GM19328 (cell line): ENCODE data around the gene ORMDL1.

Source experiments
- ATAC-seq: cut with Tn5 transposase; IDR thresholded peaks from one replicate; pipeline ENCODE4 v1.9.1; 2021; ENCODE audit warnings: mild to moderate bottlenecking, moderate library complexity; ENCODE audit not compliant: unreplicated experiment

Gene ORMDL1, protein sequence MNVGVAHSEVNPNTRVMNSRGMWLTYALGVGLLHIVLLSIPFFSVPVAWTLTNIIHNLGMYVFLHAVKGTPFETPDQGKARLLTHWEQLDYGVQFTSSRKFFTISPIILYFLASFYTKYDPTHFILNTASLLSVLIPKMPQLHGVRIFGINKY

DNA sequence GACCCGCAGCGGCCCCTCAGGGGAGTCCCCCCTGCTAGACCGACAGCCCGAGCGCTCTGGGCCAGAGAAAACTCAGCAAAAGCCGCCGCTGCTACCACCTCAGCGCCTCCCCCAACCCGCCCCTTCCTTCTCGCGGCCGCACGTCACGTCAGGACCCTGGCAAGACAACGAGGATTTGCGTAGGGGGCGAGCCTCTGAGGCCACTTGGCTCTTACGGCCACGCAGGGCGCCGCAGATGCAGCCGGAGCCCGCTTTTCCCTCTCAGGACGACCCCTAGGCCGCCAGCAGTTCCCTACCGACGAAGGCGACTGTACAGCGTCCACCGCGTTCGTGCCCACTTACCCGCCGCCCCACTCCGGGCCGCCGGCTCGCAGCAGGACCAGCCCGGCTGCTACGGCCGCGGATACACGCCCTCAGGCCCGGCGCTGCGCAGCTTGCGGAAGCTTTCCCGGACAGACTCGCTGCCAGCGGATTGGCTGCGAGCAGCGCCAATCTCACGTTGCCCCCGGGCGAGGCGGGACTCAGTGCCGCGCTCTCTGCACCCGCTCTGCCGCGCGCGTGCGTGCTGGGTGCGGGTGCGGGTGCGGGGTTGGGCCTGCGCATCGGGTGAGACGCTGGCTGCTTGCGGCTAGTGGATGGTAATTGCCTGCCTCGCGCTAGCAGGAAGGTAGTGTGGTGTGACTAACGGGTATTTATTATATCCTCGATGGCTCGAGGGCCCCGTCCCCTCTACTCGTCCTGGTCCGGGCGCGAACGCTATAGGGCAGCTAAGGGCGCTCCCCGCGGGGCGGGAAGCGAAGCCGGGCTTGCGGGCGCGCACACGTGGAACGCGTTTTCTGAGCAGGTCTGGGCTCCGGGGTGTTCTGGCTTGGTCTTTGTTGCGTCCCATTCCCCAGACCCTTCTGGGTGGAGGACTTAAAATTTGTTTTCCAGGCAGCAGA lies at the start of gene ORMDL1, which contains the start of gene PMS1:
Gene ORMDL1 (minus strand): TSS at position 413 of the 941 bp plus-strand sequence. CDS start 1,744 bp downstream, outside the sequence.
Gene PMS1 (plus strand): TSS at position 524 of the 941 bp plus-strand sequence. CDS start 7,360 bp downstream, outside the sequence.
- ATAC-seq, result peak; percentile 92

DNA sequence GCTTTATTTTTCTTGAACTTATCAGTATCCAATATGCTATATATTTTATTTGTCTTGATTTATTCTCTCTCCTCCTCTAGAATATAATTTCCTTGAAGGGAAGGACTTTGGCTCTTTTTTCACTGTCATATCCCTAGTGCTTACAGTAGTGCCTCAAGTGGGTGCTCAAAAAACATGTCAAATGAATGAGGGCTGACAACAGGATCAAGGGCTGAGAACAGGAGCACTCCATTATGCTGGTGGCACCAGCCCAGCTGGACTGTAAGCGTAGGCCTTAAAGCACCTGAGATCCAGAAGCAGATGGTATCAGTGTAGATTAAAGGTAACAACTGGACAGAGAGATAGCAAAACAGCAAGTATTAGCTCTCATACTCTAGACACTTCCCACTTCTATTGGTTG lies 46.4 kb upstream of the ORMDL1 start:
- no peak for ATAC-seq

DNA sequence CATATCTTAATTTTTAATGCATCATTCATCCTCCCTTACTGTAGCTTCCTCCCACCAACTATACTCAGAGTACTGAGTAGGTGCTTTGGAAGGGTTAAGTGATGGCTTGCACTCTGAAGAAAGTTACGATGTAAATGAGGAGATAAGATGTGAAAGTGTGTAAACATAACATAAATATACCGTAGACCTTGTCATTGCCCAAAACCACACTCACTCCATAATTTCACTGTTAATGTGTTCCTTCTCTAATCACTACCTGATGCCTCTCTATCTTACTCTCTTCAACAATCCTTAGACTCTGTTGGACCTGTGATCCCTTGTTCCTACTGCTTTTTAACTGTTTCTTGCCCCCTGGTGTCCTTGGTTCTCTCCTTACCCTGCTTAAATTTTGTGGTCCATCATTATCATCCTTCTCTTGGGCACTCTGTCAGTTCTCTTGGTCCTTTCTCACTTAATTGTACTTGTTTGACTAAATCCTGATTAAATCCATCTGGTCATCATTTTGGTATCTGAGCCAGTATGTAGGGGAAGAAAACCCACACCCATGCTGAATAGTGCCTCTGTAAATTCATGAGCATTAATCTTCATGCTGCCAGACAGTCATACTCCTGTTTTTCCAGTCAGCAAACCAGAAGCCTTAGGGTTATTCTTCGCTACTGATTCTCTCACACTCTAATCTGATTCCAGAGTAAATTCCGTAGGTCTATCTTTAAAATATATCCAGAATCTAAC lies 45.1 kb upstream of the ORMDL1 start:
- no peak for ATAC-seq

DNA sequence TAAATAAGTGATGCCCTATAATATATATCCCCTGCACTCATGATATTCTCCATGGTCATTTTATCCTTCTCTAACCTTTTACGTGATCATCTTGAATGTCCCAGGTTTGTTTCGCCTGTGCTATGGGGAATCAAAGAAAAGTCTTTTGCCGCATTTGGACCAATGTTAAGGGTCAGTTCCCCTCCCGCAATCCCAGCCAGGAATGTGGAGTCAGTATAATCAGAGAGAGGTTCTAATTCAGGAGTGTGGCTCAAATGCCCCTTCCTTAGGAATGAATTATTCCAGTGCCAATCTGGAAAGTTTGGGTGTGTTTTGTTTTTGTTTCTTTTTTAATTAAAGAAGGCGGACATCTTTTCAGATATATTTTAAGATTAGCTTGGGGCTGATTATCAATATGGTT lies 41.9 kb upstream of the ORMDL1 start:
- no peak for ATAC-seq

DNA sequence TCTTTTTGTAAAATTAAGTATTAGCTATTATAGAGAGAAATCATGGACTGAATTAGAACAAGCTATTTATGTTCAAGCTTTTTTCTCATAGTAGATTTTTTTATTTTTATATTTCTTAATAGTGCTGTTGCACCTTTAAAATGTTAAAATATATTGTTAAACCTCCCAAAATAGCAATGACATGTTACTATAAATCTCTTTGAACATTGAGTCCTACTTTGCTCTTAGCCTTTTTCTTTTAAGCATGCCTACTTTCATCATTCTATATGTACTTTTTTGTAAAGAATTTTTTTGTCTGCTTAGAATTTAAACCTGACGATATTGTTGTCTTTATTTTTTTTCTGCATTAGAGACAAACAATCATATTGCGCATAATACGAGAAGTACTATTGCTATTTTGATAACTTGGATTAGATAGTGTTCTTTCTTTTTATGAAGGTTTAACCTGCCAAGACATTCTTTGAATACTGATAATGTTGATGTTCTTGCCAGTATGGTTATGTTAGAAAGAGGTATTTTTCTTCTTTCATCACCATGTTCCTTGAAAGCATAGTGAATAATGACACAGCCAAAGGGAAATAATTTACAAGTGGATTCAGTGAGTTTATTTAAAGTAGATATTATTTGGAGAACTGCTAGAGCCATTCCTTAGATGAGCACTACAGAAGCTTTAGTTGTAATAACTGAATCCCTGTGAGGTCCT lies 40.7 kb upstream of the ORMDL1 start:
- ATAC-seq, result no peak

DNA sequence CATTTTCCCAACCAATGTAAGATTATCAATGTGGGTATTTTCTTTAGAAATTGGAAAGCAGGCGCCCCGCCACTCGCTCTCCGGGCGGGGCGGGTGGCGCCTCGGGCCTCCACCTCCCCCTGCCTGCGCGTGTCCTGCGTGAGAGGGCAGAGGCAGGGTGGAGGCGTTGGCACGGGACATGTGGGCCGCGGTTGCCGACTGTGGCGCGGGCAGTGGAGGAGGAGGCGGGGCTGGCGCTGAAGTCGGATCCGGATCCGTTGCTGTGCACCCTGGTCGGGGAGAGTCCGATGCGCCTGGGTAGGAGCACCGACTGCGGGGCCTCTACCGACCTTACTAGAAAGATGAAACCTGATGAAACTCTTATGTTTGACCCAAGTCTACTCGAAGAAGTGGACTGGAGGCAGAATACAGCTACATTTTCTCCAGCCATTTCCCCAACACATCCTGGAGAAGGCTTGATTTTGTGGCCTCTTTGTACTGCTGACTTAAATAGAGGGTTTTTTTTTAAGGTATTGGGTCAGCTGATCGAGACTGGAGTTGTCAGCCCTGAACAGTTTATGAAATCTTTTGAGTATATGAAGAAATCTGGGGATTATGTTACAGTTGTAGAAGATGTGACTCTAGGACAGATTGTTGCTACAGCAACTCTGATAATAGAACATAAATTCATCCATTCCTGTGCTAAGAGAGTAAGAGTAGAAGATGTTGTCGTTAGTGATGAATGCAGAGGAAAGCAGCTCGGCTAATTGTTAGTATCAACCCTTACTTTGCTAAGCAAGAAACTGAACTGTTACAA lies 38.0 kb upstream of the ORMDL1 start:
- ATAC-seq, result no peak

DNA sequence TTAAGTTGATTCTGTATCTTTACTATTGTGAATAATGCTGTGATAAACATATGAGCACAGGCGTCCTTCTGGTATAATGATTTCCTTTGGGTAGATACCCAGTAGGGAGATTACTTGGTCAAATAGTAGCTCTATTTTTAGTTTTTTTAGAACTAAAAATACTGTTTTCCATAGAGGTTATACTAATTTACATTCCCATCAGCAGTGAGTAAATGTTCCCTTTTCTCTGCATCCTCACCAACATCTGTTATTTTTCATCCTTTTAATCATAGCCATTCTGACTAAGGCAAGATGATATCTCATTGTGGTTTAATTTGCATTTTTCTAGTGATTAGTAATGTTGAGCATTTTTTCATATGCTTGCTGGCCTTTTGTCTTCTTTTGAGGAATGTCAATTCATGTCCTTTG lies 35.2 kb upstream of the ORMDL1 start:
- no peak for ATAC-seq

DNA sequence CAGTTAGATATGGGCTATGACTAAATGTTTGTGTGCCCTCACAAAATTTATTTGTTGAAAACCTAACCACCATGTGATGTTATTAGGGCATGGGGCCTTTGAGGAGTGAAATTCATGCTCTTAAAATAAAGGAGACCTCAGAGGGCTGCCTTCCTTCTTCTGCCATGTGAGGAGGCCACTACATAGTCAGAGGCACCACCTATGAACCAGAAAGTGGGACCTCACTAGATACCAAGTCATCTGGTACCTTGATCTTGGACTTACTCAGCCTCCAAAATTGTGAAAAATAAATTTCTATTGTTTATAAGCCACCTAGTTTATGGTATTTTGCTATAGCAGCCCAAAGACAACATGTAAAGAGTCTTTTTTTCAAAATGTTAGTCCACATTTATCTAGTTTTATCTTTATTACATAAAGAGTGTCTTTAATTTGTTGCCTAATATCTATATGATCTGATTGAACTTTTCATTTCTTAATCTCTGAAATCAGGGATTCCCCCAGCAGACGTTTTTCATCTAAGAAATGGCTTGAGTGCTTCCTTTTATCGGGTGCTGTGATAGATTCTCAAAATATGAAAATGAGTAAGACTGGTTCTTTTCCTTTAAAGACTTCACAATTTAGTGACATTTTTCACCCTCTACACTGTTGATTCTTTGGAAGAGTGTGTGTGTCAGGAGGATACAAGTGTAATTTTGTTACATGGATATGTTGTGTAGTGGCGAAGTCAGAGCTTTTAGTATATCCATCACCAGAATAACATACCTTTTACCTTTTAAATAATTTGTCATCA lies 34.3 kb upstream of the ORMDL1 start:
- ATAC-seq, result no peak

DNA sequence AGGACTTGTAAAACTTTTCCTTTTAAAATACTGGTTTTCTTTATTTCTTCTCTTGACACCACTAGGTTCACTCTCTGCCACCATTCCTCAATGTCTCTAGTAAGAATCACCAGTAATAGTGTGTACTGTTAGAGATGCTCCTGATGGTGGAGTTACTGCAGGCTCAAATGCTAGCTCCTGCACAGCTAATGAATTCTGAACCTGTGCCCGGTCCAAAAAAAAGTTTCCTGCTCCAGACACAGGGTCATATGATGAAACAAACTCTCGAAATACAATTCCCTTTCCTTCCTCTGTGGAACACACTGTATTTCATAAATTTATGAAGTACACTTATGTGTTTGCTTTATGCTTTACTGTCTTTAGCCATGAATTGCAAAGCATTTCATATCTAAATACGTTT lies 19.3 kb upstream of the ORMDL1 start:
- ATAC-seq, result no peak

DNA sequence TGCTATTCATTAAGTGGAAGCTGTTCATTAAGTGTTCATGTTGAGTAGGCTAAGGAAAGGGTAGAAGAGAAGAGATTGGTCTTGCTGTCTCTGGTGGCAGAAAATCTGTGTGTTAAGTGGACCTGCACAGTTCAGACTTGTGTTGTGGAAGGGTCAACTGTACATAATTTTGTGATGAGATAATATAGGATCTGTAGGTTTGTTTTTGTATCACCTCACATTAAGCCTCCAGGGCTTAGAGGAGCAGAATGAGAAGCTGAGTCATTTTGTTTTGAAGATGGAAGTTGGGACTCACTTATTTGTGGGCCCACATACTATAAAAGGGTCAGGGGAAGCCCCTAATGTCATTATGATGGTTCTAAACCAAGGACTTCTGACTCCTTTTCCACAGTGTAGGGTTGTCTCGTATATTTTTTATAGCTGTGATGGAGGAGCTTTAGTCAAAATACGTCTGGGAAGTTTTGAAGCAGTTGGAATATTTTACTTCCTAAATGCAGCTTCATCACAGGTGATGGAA lies 18.3 kb upstream of the ORMDL1 start:
- no peak for ATAC-seq

DNA sequence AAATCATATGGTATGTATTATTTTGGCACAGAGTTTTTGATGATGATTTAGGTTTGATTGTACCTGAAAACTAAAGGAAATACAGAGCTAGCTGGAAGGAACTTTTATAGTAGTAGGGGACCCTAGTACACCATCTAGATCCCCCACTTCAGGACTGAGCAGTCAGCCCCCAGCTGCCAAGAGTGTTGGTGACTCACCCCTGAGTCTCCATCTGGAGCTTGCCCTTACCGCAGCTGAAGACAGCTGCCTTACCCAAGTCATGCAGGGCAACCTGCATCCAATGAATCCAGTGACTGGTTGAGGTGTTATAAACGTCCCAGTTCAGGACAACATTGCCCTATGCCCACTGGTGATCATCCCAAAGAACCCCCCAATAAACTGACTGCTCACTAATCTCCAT lies 15.4 kb upstream of the ORMDL1 start:
- ATAC-seq, result no peak

DNA sequence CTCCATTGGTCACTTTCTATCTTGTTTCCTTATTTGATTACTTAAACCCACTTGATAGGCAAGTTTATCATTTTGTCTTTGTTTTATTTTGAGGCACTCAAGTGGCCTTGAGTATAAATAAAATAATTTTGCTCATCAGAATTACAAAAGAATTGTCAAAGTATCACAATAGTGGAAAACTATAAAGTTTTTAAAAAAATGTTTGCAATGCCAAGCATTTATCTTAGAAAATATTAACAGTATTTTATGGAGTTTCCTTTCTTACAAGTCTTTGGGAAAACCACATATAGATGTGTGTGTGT lies 14.8 kb upstream of the ORMDL1 start:
- ATAC-seq, result no peak

DNA sequence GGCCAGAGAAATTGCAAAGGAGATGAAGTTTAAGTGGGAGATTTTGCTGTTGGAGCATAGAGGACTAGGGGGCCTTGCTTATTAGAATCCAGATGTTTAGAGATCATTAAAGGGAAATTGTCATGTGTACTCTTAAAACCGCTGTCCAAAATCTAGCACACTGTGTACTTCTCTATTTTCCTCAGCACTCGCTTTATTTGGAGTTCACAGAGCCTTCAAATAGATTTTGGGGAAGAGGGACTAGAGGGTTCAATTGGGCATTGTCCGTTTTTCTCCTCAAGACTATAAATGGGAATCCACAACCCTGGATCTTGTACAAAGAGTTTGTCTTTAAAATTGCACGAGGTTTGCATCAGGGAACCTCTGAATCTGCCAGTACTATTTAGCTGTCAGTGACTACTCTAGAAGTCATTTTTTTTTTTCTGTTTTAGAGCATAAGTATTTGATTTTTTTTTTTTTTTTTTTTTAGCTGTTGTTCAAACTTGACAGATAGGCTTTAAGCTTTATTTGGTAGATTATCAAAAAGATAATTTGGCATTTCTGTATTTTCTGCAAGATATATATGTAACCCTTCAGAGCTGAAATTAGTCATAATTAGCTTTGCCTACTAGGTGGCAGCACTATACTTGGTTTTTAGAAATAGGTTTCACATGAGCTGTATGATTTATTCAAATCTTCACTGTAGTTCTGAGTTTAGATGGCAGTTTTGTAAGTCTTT lies 14.3 kb upstream of the ORMDL1 start:
- ATAC-seq, result no peak

DNA sequence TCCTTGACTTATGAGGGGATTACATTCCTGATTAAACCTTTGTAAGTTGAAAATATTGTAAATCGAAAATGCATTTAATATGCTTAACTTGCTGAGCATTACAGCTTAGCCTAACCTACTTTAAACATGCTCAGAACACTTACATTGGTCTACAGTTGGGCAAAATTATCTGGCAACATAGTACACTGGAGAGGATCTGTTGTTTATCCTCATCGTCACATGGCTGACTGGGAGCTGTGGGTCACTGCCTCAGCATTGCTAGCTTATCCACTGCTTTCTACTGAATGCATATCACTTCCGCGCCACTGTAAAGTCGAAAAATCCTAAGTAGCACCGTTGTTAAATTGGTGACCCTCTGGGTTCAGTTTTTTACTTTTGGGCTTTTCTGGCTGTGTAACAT lies 13.8 kb upstream of the ORMDL1 start:
- ATAC-seq, result no peak

DNA sequence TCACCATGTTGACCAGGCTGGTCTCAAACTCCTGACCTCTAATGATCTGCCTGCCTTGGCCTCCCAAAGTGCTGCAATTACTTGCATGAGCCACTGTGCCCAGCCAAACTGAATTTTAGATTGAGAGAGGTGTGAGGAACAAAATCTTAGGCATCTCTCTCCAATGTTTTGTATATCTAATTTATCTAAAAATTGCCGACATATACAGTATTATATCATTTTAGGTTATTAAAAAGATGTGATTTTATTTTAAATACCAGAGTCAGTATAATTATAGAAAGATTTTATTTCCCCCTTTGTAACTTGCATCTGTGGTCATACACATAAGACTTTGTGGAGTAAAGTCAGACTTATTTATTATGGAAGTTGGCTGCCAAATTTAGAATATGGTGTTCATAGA lies 10.2 kb upstream of the ORMDL1 start:
- ATAC-seq, result no peak

DNA sequence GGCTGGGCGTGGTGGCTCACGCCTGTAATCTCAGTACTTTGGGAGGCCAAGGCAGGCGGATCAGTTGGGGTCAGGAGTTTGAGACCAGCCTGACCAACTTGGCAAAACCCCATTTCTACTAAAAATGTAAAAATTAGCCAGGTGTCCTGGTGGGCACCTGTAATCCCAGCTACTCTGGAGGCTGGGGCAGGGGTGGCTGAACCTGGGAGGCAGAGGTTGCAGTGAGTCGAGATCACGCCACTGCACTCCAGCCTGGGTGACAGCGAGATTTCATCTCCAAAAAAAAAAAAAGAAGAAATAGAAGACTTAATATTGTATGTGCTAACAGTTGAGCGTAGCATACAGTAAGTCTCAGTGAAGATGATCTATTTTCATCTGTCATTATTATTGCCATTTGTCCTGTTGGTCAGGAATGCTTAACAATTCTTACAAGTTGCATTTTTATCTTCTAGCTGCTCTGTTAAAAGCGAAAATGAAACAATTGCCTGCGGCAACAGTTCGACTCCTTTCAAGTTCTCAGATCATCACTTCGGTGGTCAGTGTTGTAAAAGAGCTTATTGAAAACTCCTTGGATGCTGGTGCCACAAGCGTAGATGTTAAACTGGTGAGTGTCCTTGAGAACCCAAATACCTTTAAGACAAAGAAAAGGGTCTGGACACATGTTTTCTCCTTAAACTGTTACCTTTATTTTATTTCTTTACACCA lies 7.4 kb upstream of the ORMDL1 start:
- ATAC-seq, result no peak

DNA sequence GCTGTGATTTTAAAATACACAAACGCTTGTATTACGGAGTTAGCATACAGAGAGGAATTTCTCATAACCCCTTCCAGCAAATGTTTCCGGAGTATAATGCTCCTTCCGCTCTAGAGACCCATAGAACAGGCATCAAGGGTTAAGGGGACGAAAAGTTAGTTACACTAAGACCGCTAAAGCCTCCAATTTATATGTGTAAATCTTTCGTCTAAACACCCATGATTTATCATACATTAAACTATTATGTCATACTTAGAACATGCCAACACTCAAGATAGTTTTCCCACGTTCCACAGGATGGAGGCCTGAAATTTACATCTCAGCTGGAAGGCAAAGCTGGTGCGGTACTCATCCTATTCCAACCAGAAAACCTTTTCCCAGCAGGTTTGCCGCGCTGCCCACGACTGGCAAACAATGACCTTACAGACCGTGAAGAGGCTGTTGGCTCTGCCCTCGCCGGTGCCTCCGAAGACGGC lies 650 bp downstream of the ORMDL1 start:
- ATAC-seq, result no peak

DNA sequence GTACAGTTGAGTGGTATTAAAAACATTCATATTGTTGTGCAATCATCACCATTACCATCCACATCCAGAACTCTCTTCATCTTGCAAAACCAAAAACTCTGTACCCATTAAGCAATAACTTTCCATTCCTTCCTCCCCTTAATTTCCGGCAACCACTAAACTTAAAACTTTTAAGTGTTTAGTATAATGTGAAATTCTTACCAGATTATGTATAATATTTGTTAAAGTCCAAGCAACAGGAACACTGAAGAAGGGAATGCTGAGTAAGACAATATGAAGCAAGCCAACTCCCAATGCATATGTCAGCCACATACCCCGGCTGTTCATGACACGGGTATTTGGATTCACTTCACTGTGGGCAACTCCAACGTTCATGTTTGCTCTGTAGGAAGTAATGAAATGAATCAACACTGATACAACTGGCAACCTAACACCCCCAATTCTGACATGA lies 1.9 kb downstream of the ORMDL1 start:
- no peak for ATAC-seq
